ENCODE data around the gene CDCA7L.

- no peak for TF ChIP-seq CTCF (conservative IDR thresholded peaks at IDR 0.05; ENCODE audit: low read length)
- no peak for TF ChIP-seq EZH2phosphoT487 (IDR thresholded peaks at IDR 0.05; ENCODE audit: borderline replicate concordance)
Measured at GRCh38 chr7:21971780-21972396, 26.2 kb upstream of the CDCA7L start.

Measured in Loucy (cell line).